Gastrocnemius medialis (tissue), 4 donors: ENCODE measurements around the gene ADGRV1. TPM values are rescaled to one million over a fixed set of nuclear protein-coding genes. Genes with fewer than 3 reads are reported as not detected.

Experiments
- ATAC-seq, 2 donors: fragments of 150-250 bp; one replicate each; pipeline ENCODE4 v1.9.1; 2016
- DNase-seq, 2 donors: peaks; one replicate each; pipeline ENCODE4 v3.0.0-alpha.2; 2019
- H3K27ac ChIP-seq, 4 donors: fragments of 200-600 bp; sonication (generic); 1 replicate in 1 of 4; 2 replicates in 3 of 4; pipeline ENCODE4 v1.5.1; 2016 to 2018; ENCODE audit warnings: mild to moderate bottlenecking in 2 of 4, moderate library complexity in 1 of 4
- H3K27me3 ChIP-seq, 3 donors: fragments of 200-600 bp; sonication (generic) in 2 of 3; 1 replicate in 1 of 3; 2 replicates in 2 of 3; pipeline versions ENCODE4 v1.5.1 to v1.6.0; 2016 to 2019; ENCODE audit warnings: mild to moderate bottlenecking in 1 of 3, moderate library complexity in 1 of 3
- H3K36me3 ChIP-seq, 2 donors: fragments of 200-600 bp; sonication (generic) in 1 of 2; one replicate each; pipeline ENCODE4 v1.5.1; 2017 to 2018
- H3K4me1 ChIP-seq, 2 donors: fragments of 200-600 bp; sonication (generic) in 1 of 2; one replicate each; pipeline ENCODE4 v1.5.1; 2016 to 2017; ENCODE audit warnings: mild to moderate bottlenecking in 2 of 2
- H3K4me3 ChIP-seq, 4 donors: fragments of 200-600 bp; sonication (generic) in 3 of 4; 1 replicate in 1 of 4; 2 replicates in 3 of 4; pipeline ENCODE4 v1.5.1; 2016 to 2019; ENCODE audit warnings: mild to moderate bottlenecking in 2 of 4
- H3K9me3 ChIP-seq, 3 donors: fragments of 200-600 bp; sonication (generic) in 2 of 3; 1 replicate in 1 of 3; 2 replicates in 2 of 3; pipeline ENCODE4 v1.5.1; 2016 to 2019
- CTCF ChIP-seq, 5 experiments: fragments of 450-650 bp in 3 of 5; fragments of 200-600 bp in 2 of 5; sonication (generic) in 2 of 5; IDR thresholded peaks in 4 of 5; conservative IDR thresholded peaks in 1 of 5; 1 replicate in 4 of 5; 2 replicates in 1 of 5; pipeline ENCODE4 v1.5.1; 2016 to 2019; ENCODE audit warnings: antibody characterized with exemption in 5 of 5, mild to moderate bottlenecking in 3 of 5, moderate library complexity in 3 of 5
- POLR2A ChIP-seq, 2 donors: fragments of 450-650 bp; IDR thresholded peaks; one replicate each; pipeline ENCODE4 v1.6.1; 2017; ENCODE audit warnings: antibody characterized with exemption in 2 of 2, mild to moderate bottlenecking in 2 of 2, moderate library complexity in 2 of 2
- in situ Hi-C, 4 donors: fragments of 200-750 bp; cut with MboI; loops; one replicate each; pipeline versions ENCODE4 v1.15.0 to v1.8.0; 2017; ENCODE audit warnings: low sequenced_read_pairs in 4 of 4
- intact Hi-C: fragments of 100-400 bp; cut with DNase I; formaldehyde crosslinking; loops from one replicate; pipeline ENCODE4 v1.15.1; 2023; ENCODE audit warnings: low total_unique reads
- total RNA-seq, 4 donors: library from RNA; depleted of rRNA; stranded (reverse); fragments of >200 nt; gene quantifications; one replicate each; pipeline versions ENCODE4 v1.1.0 to v1.2.3, GENCODE V29; 2016

Gene ADGRV1
- total RNA-seq, 4 donors from 2014 or later: 0.22 to 0.41 TPM; not detected in 2

- TF ChIP-seq CTCF (IDR thresholded peaks at IDR 0.05 in 4 of 5, conservative IDR thresholded peaks at IDR 0.05 in 1 of 5) (no peak), POLR2A (IDR thresholded peaks at IDR 0.05) (no peak)
- Histone ChIP-seq H3K4me3 (no peak overlapping the region), H3K27ac (no peak overlapping the region), H3K9me3 (no peaks in the 10 kb centered on the region), H3K4me1 (no peaks in the 10 kb centered on the region), H3K27me3 (no peaks in the 10 kb centered on the region), H3K36me3 (no peaks in the 10 kb centered on the region)
- ATAC-seq (no peak), DNase-seq (no peak)
- intact Hi-C loops: no loop called here
- in situ Hi-C loops: no loop called here
Observed at GRCh38 chr5:90959262-90959661, 400.7 kb downstream of the ADGRV1 start.

GRCh38 chr5:90962481-90962880 is 403.9 kb downstream of the ADGRV1 start:
- TF ChIP-seq CTCF (IDR thresholded peaks at IDR 0.05 in 4 of 5, conservative IDR thresholded peaks at IDR 0.05 in 1 of 5): no peak
- no peak for TF ChIP-seq POLR2A (IDR thresholded peaks at IDR 0.05)
- Histone ChIP-seq H3K36me3 (no peaks in the 10 kb centered on the region), H3K27me3 (no peaks in the 10 kb centered on the region), H3K4me1 (no peaks in the 10 kb centered on the region), H3K9me3 (no peaks in the 10 kb centered on the region), H3K27ac (no peak overlapping the region), H3K4me3 (no peak overlapping the region)
- in situ Hi-C loops: no loop called here
- intact Hi-C loops: no loop called here
- ATAC-seq (no peak), DNase-seq (no peak)

GRCh38 chr5:90965110-90965685 is 406.6 kb downstream of the ADGRV1 start:
- TF ChIP-seq POLR2A (IDR thresholded peaks at IDR 0.05) (no peak), CTCF (IDR thresholded peaks at IDR 0.05 in 4 of 5, conservative IDR thresholded peaks at IDR 0.05 in 1 of 5) (no peak)
- no peak overlapping the region for H3K27ac ChIP-seq
- DNase-seq (no peak), ATAC-seq (no peak)
- H3K4me3 ChIP-seq: no peak overlapping the region
- no peaks in the 10 kb centered on the region for H3K9me3 ChIP-seq
- no peaks in the 10 kb centered on the region for H3K4me1 ChIP-seq
- in situ Hi-C loops: no loop called here
- intact Hi-C loops: no loop called here
- no peaks in the 10 kb centered on the region for H3K36me3 ChIP-seq
- no peaks in the 10 kb centered on the region for H3K27me3 ChIP-seq

GRCh38 chr5:90967443-90967842 is 408.8 kb downstream of the ADGRV1 start:
- Histone ChIP-seq H3K27me3 (no peaks in the 10 kb centered on the region), H3K4me3 (no peak overlapping the region), H3K36me3 (no peaks in the 10 kb centered on the region), H3K27ac (no peak overlapping the region), H3K4me1 (no peaks in the 10 kb centered on the region), H3K9me3 (no peaks in the 10 kb centered on the region)
- in situ Hi-C loops: no loop called here
- DNase-seq (no peak), ATAC-seq (no peak)
- TF ChIP-seq CTCF (IDR thresholded peaks at IDR 0.05 in 4 of 5, conservative IDR thresholded peaks at IDR 0.05 in 1 of 5) (no peak), POLR2A (IDR thresholded peaks at IDR 0.05) (no peak)
- intact Hi-C loops: no loop called here

GRCh38 chr5:90967851-90968250 is 409.3 kb downstream of the ADGRV1 start:
- Histone ChIP-seq H3K36me3 (no peaks in the 10 kb centered on the region), H3K9me3 (no peaks in the 10 kb centered on the region), H3K4me1 (no peaks in the 10 kb centered on the region), H3K4me3 (no peak overlapping the region), H3K27me3 (no peaks in the 10 kb centered on the region), H3K27ac (no peak overlapping the region)
- in situ Hi-C loops (no loop called here), intact Hi-C loops (no loop called here)
- TF ChIP-seq CTCF (IDR thresholded peaks at IDR 0.05 in 4 of 5, conservative IDR thresholded peaks at IDR 0.05 in 1 of 5) (no peak), POLR2A (IDR thresholded peaks at IDR 0.05) (no peak)
- DNase-seq (no peak), ATAC-seq (no peak)
